KOPT-K1 (cell line): ENCODE results near the gene STARD7.
"Not testable (repeated sequence)": the region's sequence is repeated elsewhere in the genome, so short reads cannot be mapped to it uniquely, and the experiment has no call there.

ENCODE experiments used
- H3K27ac ChIP-seq: fragments of 200-600 bp; sonication (generic); 2 replicates; pipeline ENCODE4 v1.5.1; 2016; ENCODE audit warnings: antibody characterized with exemption, mild to moderate bottlenecking, low read depth, low read length; ENCODE audit not compliant: poor library complexity, severe bottlenecking
- H3K36me3 ChIP-seq: fragments of 200-600 bp; sonication (generic); 2 replicates; pipeline ENCODE4 v1.5.1; 2017; ENCODE audit warnings: antibody characterized with exemption, mild to moderate bottlenecking, low read length, moderate library complexity; ENCODE audit not compliant: insufficient read depth
- H3K9me3 ChIP-seq: fragments of 200-600 bp; sonication (generic); 2 replicates; pipeline ENCODE4 v1.5.1; 2017; ENCODE audit warnings: antibody characterized with exemption, low read length, mild to moderate bottlenecking; ENCODE audit not compliant: insufficient read depth, poor library complexity, severe bottlenecking

Gene STARD7

DNA sequence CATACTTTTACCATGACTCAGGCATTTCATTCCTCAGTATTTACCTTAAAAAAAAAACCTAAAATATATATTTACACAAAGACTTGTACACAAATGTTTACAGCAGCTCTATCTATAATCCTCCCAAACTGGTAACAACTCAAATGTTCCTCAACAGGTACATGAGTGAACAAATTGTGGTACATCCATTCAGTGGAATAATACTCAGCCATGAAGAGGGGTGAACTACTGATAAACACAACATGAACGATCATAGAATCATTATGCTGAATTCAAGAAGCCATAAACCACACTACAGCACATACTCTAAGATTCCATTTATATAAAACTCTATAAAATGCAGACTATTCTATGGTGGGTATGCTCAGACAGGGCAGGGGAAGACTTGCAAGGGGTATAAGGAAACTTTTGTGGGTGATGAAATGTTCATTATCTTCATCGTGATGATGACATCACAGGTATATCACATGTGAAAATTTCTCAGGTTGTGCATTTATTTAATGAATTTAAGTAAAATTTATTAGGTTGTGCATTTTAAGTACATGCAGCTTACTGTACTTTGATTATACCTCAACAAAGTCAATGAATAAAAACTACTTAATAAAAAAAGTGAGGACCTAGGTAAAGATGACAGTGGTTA is 38.6 kb downstream of the STARD7 start:
- Histone ChIP-seq H3K36me3 (no peaks in the 10 kb centered on the region), H3K27ac (no peak overlapping the region), H3K9me3 (no peaks in the 10 kb centered on the region)

DNA sequence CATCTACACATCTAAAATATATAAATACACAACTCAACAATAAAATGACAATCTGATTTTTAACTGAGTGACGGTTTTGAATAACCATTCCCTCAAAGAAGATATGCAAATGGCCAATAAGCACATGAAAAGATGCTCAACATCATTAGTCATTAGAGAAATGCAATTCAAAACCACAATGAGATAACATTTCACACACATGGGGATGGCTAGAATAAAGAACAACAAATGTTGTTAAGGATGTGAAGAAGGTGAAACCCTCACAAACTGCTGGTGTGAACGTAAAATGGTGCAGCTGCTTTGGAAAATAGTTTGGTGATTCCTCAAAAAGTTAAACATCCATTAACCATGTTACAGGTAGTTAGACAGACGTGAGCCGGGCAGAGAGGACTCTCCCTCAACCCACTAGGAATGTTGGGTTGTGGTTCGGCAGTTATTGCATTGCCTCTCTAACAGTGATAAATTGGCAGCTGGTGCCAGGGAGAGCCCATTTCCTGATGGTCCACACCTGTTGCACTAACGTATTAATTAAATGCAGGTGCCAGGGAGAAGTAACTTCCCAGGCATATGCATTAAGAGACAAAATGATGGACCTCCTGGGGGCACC is 41.1 kb downstream of the STARD7 start:
- H3K36me3 ChIP-seq, result no peaks in the 10 kb centered on the region
- no peak overlapping the region for H3K27ac ChIP-seq
- H3K9me3 ChIP-seq, result no peaks in the 10 kb centered on the region

DNA sequence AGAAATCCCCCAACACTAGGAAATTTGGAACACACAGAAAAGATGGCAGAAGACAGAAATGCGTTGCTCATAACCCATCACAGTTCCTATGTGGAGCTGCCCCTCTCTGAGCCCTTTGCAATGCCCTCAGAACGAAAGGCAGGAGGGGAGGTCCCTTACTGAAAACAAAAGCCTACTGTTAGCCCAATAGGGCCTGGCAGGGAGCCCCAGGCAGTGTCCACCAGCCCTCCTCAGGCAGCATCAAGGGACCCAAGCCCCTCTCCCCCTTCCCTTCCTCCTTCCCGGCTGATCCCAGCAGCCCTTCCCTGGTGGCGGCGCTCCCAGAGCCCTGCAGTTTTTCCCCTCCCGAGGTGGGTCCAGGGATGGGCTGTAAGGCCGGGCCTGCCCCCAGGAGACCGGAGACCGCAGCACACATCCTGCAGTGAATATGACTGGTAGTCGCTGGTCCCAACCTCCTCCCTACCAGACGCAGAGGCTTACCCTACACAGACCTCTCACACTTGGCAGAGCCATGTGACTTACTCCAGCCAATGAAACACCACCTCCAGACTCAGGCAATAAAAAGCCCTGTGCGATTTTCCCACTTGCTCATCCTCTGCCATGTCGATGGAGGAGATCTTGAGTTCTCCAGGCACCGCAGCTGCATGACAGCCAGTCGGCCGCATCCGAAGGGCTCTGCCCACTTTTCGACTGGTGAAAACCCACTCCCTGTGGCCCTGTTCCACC is 44.0 kb downstream of the STARD7 start:
- H3K27ac ChIP-seq, result peak overlapping the region; percentile 99
- no peaks in the 10 kb centered on the region for H3K36me3 ChIP-seq
- H3K9me3 ChIP-seq, result peaks cover 10% of the 10 kb centered on the region

DNA sequence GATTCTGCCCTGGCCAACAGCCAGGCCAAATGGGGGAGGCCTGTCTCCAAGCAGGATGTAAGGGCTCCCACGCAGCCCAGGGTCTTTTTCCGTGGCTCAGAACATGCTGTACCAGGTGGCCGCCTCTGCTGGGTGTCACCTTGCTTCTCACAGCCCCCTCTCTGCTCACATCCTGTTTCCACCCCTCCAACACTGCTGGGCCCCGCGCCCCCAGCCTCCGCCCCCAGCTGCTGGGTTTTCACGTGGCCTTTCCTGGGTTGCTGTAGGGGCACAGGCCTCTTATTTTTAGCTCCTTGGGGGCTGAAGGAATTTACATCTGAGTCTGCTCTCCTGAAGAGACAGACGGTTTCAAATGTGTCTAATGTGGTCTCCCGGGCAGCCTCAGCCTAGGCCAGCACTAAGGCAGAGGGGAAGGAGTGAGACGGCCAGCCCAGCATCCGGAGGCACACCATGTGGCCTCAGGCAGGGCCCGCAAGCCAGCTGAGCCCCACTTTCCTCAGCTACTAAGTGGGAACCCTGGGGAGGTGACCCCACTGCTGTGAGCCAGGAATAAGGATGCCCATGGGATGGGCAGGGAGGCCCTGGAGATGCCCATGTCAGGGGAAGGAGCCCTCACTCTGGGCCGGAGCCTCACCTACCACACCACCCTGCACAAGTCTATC is 44.7 kb downstream of the STARD7 start:
- peaks cover 10% of the 10 kb centered on the region for H3K9me3 ChIP-seq
- H3K36me3 ChIP-seq, result no peaks in the 10 kb centered on the region
- H3K27ac ChIP-seq, result peak overlapping the region; percentile 99

DNA sequence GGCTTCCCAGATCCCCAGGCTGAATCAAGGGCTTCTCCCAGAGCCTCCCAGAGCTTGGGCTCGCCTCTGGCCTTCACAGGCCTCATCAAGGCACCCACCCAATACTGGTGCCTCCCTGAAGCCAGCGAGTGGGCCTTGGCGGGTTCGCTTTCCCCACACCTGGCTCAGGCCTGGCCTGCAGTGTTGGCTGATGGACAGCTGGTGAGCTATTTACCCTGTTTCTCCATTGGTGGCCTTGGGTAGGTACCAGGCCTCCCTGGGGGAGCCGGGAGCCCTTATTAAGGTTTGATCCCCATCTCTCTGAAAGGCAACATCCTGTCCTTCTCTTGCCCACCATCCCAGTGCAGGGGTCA is 45.2 kb downstream of the STARD7 start:
- H3K27ac ChIP-seq, result peak overlapping the region; percentile 99

DNA sequence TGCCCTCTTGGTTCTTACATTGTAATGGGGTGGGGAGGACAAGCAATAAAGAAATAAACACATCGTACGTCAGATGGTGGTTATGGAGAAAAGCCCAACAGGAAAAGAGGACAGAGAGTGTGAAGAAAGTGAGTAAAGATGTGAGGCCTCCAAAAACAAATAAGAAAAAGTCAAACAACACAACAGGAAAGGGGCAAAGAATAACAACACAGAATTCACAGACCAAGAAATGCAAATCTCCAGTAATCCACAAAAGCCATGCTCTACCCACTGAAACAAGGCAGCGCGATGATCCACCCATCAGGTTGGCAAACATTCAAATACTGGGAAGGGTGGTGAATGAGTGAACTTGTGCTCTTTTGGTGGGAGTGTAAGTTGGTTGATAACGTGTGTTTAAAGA is 46.7 kb downstream of the STARD7 start:
- Histone ChIP-seq H3K9me3 (peaks cover 10% of the 10 kb centered on the region), H3K36me3 (no peaks in the 10 kb centered on the region), H3K27ac (peak overlapping the region; percentile 99)

More for the DNA sequence above, 45.2 kb downstream of the STARD7 start:
- Histone ChIP-seq H3K36me3 (no peaks in the 10 kb centered on the region), H3K9me3 (peaks cover 10% of the 10 kb centered on the region)

DNA sequence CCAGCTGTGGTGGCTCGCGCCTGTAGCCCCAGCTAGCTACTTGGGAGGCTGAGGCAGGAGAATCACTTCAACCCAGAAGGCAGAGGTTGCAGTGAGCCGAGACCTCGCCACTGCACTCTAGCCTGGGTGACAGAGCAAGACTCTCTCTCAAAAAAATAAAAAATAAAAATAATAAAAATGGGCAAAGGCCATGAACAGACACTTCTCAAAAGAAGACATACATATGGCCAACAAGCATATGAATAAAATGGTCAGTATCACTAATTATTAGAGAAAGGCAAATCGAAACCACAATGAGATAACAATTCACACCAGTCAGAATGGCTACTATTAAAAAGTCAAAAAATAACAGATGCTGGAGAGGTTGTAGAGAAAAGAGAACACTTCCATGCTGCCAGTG is 48.3 kb downstream of the STARD7 start:
- H3K9me3 ChIP-seq, result peaks cover 10% of the 10 kb centered on the region
- H3K27ac ChIP-seq, H3K36me3 ChIP-seq: not testable (repeated sequence)

DNA sequence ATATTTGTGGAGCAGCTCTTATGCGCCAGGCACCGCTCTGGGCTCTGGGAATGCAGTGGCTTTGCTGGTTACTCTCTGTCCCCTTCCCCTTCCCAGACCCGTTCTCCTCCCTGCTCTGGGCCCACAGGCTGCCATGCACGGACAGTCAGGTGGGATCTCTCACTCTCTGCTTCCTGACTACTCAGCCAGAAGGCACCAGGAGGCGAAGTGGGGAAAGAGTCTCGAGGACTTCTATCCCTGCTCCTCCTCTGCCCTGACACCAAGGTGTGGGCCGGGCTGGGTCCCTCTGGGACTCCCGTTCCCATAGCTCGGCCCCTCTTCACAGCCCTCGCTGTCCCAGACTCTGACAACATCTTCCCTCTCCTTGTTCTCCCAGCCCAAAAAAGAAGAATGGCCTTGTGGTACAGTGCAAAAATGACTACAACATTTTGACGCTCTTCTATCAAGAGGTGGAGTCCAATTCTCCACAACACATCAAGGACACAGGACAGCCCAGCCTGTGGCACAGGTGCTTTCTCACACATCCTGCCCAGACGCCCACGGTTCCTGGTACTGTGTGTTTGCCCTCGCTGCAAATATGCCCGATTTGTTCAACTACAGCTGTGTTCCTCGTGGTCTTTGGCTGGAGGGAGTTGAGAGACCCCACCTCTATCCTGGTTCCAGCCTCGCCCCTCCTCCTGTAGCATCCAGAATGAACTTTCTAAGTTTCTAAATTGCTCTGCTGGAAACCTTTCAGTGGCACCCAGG is 49.4 kb downstream of the STARD7 start:
- Histone ChIP-seq H3K27ac (peak overlapping the region; percentile 60), H3K9me3 (peaks cover 10% of the 10 kb centered on the region)

DNA sequence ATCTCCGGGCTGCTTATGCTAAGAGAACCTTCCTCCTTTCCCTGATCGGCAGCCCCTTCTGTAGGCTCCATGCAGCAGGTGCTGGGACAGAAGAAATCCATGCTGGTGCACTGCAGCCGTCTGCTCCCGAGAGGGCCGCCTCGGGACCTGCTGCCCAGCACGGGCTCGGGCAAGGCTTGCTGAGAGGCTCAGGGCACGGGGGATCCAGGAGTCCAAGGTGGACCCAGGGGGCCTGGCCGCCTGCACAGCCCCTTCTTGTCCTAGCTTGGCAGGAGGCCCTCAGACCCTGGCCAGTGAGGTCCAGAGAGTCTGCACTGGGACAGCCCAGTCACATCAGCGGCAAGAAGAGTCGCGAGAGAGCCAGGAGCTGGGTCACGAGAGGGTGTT is 50.1 kb downstream of the STARD7 start:
- Histone ChIP-seq H3K27ac (peak overlapping the region; percentile 60), H3K36me3 (no peaks in the 10 kb centered on the region), H3K9me3 (peaks cover 10% of the 10 kb centered on the region)

More for the DNA sequence above, 49.4 kb downstream of the STARD7 start:
- H3K36me3 ChIP-seq, result no peaks in the 10 kb centered on the region

DNA sequence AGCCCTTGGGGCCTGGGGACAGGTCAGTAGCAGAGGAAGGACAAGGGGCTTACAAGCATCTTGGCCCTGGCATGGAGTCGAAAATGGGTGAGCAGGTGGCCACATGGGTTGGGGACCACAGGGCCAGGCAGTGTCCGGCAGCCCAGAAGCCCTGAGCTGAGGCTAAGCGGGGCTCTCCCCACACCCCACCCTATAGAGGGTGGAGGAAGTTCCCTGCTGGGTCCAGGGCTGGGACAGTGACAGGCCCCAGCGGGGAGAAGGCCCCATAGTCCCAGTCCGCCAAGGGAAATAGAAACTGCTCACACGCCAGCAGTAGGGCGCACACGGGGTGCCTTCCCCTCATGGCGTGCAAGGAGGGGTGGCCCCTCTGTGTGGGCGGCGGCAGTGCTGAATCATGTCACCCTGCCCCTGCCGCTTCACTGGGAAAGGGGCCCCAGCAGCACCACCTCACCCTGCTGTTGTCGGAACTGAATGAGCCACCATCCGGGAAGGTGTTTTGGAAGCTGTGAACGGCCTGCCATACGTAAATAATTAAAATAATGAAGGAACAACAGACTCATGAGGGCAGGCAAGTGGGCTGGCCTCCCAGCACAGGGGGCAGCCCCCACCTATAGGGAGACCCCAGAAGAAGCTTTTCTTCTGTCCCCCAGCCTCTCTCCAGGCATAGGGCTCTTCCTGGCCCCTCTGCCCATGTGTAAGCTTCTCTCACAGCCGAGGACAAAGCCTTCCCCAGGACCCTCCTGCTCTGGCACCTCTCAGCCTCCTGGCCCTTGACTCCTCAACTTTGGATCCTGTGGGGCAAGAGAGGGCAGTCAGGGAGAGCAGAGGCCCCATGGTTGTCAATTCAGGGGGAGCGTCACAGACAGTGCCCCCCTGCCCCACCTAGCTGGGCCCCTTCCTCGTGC is 50.7 kb downstream of the STARD7 start:
- H3K36me3 ChIP-seq, result no peaks in the 10 kb centered on the region
- H3K27ac ChIP-seq, result peak overlapping the region; percentile 60
- H3K9me3 ChIP-seq, result peaks cover 10% of the 10 kb centered on the region

DNA sequence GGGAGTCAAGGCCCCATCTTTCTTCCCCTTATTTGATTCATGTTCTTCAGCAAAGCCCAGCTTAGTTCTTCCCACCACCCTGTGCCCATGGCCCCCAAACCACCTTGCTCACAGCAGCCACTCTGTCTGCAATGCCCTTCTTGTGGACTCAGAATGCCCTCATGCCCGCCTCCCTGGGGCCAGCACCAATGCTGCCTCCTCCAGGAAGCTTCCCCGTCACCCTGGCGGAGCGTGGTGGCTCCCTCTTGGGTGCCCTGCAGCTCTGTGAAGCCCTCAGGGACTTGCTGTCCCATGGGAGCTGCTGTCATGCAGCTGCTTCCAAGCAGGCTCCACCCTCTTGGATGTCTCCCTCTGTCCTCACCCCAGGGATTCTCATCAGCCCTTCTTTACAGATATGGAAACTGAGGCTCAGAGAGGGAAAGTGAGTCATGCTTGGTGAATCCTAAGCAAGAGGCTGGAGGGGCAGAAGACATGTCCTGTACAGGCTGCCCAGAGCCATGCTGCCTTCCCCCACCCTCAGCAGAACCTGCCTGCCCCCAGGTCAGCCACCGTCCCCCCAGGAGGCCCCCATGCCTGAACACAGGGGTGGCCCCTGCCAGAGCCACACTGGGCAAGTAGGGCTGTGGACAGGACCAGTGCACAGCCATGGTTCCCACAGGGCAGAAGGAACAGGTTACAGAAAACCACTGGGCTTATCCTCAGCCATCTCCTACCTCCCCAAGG is 51.5 kb downstream of the STARD7 start:
- H3K9me3 ChIP-seq, result peaks cover 10% of the 10 kb centered on the region
- peak overlapping the region; percentile 60 for H3K27ac ChIP-seq
- no peaks in the 10 kb centered on the region for H3K36me3 ChIP-seq

DNA sequence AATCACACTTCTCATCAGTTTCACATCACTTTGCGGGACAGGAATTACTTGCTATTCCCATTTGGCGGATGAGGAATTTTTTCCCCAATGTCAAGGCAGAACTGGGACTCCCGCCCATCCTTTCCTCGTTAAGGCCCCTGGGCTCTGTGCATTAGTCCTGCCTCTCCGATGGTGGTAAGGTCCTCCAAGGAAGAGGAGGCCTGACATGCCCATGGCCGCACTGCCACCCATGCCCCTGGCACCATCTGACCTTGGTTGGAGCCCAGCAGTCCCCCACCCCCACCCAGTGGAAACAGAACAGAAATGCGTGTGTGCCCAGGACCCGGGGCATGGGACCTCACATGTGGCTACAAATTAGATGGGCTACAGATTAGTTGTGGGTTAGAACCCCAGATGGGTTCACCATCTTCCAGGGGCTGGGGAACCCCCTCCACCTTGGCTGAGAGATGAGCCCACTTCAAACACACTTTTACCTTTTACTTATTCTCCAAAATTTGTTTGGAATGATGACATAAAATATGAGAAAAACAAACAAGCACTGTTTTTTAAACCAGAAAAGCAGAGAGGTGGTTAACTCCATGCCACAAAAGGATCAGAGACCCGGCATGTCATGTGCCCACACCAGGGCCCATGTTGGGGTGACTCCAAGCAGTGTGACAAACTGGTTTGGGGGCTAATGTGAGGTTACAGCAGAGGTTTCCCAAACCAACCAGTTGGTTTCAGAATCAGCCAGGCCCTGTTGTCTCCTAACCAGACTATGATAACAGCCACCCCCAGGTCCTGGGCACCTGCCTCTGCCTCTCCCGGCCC is 52.4 kb downstream of the STARD7 start:
- Histone ChIP-seq H3K36me3 (no peaks in the 10 kb centered on the region), H3K27ac (peak overlapping the region; percentile 60), H3K9me3 (peaks cover 10% of the 10 kb centered on the region)
